Activated naive CD4-positive, alpha-beta T cell treated with anti-CD3 and anti-CD28 coated beads, Interleukin-2, amount 10 ng/mL, durations not matched to agents 5 hours and 36 hours (primary cell): Measurements from ENCODE around the gene FCHSD1. TPM values are rescaled to one million over a fixed set of nuclear protein-coding genes. Genes with fewer than 3 reads are reported as not detected.

Source experiments
- total RNA-seq, 2 experiments: library from RNA; stranded (reverse); gene quantifications; one replicate each; pipeline ENCODE4 v1.2.3, GENCODE V29; 2021

Gene FCHSD1
- 10 to 100 TPM; 61.7 to 64.8 TPM for total RNA-seq

DNA sequence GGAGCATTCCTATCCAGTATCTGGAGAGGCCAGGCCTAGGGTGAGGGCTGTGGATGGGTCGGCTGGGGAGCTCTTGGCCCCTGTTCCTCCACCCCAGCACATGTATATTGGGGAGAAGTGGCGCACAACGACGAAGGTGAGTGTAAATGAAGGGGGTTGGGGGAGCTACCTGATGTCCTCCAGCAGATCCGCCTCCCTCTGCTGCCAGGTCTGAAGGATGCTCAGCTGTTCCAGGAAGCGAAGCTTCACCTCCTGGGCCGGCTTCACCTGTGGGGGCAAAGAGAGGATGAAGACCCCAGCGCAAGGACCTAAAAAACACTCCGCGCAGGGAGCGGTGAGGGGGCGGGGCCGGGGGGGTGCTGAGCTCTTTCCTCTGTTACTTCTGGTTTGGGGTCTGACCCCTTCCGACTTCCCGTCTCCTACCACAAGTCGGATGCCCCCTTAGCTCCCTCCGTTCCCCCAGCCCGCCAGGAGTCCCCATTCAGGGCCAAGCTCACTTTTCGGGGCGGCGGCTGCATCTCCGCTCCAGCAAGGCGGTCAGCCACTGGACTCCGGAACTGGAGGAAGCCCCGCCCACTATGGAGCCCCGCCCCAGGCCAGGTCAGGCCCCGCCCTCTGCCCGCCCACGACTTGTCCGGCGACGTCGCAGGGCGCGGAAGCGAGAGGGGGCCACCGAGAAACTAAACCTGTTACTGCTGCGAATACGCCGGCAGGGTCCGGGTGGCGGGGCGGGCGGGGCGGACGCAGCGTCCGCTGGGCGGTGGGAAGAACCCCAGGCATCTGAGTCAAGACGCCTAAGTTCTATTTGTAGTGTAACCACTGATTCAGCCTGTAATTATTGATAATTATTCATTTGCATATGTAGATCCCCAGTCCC is at the start of gene FCHSD1:
Gene FCHSD1, minus strand, starts transcription at position 568 of the 877 bp plus-strand sequence. Its CDS starts 50 bp downstream, at position 518.

DNA sequence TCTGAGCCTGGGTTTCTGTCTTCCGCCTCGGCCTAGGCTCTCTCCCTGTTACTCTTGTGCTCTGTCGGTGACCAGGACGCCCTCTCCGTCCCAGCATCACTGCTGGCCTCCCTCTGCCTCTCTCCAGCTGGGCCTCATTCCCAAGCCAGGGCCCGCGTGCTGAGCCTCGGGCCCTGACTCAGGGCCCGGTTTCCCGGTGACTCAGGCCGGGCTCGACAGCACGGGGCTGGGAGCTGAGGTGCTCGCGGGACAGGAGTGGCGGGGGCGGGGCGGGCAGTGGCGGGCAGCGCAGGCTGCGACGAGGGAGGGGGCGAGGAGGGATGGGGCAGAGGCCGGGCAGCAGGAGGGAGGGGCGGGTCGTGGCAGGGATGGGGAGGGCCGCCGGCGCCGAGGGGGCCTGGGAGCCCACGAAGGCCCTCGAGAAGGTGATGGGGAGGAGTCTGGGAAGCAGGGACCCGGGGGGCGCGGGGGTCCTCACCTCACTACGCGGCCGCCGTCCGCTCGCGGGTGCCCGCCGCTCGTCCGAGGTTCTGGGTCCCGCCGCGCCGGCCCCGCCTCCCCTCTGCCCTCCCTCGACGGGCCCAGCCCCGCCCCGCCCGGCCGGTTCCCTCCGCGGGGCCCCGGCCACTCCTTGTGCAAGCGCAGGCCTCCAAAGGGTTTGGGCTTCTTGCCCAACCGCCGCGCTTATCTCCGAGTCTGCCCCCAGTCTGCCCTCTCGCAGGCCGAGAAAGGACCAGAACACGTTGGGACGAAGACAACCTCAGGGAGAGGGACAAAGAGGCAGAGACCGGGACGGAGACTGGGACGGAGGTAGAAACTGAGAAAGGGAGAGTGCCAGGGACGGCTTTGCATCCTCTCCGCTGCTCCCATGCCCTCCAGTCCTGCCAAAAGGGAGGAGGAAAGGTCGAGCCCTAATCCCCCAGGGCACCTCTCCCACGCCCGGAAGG is 30.8 kb upstream of the FCHSD1 start, which contains the start of gene ARAP3:
Gene ARAP3, minus strand, starts transcription at position 536 of the 947 bp plus-strand sequence. CDS start 1,744 bp downstream, outside the sequence.

DNA sequence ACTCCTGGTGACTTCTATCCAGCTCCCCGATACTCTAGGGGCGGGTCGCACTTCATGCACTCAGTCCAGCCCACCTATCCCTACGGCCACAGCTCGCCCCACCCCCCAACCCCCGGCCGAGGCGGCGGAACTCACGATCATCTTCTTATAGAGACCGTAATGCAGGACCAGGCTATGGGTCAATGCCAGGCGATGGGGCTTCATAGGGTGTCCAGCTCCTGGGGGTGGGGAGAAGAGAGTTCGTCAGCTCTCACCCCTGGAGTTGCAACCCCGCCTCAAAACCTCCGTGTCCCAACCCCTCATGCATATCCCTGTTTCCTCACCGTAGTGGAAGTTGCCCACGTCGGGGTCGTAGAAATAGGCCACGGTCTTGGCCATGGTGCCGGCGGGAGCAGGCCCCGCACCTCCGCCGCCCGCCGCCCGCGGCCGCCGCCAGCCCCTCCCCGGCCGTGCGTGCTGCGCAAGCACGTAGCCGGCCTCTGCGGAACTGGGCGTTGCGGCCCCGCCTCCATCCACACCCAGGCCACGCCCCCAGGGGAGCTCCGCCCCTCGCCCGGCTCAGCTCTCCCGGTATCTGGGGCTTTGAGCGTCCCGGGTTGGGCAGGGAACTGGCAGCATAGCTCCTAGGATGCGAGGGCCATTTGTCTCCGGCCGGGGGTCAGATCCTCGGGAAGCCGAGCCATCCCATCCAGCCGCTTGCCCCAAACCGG is 14.7 kb downstream of the FCHSD1 start, which contains the start of the genes HDAC3 and RELL2:
Gene HDAC3, minus strand, starts transcription at position 437 of the 710 bp plus-strand sequence. Its CDS starts 59 bp downstream, at position 378.
Gene RELL2, plus strand, starts transcription at position 585 of the 710 bp plus-strand sequence. CDS start 1,229 bp downstream, outside the sequence.

DNA sequence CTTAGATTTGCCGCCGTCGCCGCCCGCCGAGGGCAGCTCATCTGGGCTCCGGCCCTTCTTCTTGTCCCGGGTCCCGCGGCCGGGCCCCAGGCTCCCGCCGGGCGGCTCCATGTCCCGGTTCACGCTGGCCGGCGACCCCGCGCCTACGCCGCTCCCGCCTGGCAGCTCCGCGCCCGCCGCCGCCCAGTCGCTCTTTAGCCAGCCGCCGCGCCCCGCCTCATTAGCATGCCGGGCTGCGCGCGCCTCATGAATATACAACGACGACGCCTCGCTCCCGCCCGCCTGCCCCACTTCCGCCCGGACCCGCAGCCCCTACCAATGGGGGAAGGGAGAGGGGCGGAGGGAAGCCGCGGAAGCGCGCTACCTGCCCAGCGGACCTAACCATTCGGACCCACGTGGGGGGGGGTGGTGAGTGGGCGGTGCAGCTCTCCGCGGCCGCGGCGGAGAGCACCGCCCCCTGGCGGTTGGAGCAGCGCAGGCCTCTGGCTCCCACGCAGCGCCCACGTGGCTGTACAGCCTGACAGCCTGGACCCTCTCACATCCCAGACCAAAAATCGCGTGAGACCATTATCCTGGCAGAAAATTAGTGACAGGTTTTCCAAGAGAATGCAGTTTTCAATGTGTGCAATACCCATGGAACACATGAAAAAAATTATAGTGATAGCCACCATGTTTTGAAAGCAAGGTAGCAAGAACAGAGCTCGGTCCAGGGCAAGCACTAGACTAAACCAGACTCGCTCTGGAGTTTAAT is 32.2 kb downstream of the FCHSD1 start, which contains the start of gene DIAPH1:
Gene DIAPH1, minus strand, starts transcription at position 197 of the 751 bp plus-strand sequence. Its CDS starts 86 bp downstream, at position 111.

Other genes starting within 250 kb of the FCHSD1 start
- gene PCDHGA9, start 248.6 kb downstream of the FCHSD1 start, total RNA-seq, result under 1 TPM in 1 of 2 experiments, not detected in 1; 0.08 TPM
- gene PCDHGB6, start 243.4 kb downstream of the FCHSD1 start, total RNA-seq, result under 1 TPM in 1 of 2 experiments, not detected in 1; 0.05 TPM
- gene PCDHGA10, start 238.4 kb downstream of the FCHSD1 start, total RNA-seq, result under 1 TPM; 0.05 TPM
- under 1 TPM in 1 of 2 experiments, not detected in 1; 0.08 TPM for gene PCDHGB7, start 233.7 kb downstream of the FCHSD1 start, total RNA-seq
- gene PCDHGA11, start 230.4 kb downstream of the FCHSD1 start, total RNA-seq, result under 1 TPM in 1 of 2 experiments, not detected in 1; 0.05 TPM
- gene PCDHGA12, start 220.9 kb downstream of the FCHSD1 start, total RNA-seq, result not detected
- gene PCDHGC3, start 175.5 kb downstream of the FCHSD1 start, total RNA-seq, result not detected
- not detected for gene PCDHGC4, start 166.4 kb downstream of the FCHSD1 start, total RNA-seq
- not detected for gene PCDHGC5, start 162.3 kb downstream of the FCHSD1 start, total RNA-seq
- 100 to 1,000 TPM; 245 to 254 TPM for gene DIAPH1, start 32.4 kb downstream of the FCHSD1 start, total RNA-seq
- gene HDAC3, start 14.6 kb downstream of the FCHSD1 start, total RNA-seq, result 10 to 100 TPM; 67.0 to 69.4 TPM
- gene RELL2, start 14.4 kb downstream of the FCHSD1 start, total RNA-seq, result 10 to 100 TPM; 22.9 to 25.3 TPM
- 1 to 10 TPM; 7.2 to 7.3 TPM for gene ARAP3, start 30.8 kb upstream of the FCHSD1 start, total RNA-seq
- gene PCDH1, start 227.0 kb upstream of the FCHSD1 start, total RNA-seq, result not detected